ENCODE results near the gene ASB5. TPM values are rescaled to one million over a fixed set of nuclear protein-coding genes. Genes with fewer than 3 reads are reported as not detected.
"Not testable (repeated sequence)": the region's sequence is repeated elsewhere in the genome, so short reads cannot be mapped to it uniquely, and the experiment has no call there.

The ASB5 gene
- total RNA-seq, 1 donor from 2014 or later = 2.8 TPM

- intact Hi-C loops (cut with DNase I) = no loop called here
- DNase-seq = no peak
- ATAC-seq (ENCODE audit: poor library complexity) = no peak
Measured at GRCh38 chr4:176287546-176287945, 18.5 kb upstream of the ASB5 start.

- intact Hi-C loops (cut with DNase I) = no loop called here
- ATAC-seq (ENCODE audit: poor library complexity) (peak; percentile 64), DNase-seq (no peak)
Measured at GRCh38 chr4:176286728-176287127, 17.7 kb upstream of the ASB5 start.

- intact Hi-C loops (cut with DNase I) = loop anchor here (5.0 to 10.0 kb wide), 2 partner anchors 85 to 127 kb away; partner anchors contain the start of gene SPATA4
- ATAC-seq (ENCODE audit: poor library complexity) = not testable (repeated sequence)
Measured at GRCh38 chr4:176279560-176279959, 10.5 kb upstream of the ASB5 start.

DNA sequence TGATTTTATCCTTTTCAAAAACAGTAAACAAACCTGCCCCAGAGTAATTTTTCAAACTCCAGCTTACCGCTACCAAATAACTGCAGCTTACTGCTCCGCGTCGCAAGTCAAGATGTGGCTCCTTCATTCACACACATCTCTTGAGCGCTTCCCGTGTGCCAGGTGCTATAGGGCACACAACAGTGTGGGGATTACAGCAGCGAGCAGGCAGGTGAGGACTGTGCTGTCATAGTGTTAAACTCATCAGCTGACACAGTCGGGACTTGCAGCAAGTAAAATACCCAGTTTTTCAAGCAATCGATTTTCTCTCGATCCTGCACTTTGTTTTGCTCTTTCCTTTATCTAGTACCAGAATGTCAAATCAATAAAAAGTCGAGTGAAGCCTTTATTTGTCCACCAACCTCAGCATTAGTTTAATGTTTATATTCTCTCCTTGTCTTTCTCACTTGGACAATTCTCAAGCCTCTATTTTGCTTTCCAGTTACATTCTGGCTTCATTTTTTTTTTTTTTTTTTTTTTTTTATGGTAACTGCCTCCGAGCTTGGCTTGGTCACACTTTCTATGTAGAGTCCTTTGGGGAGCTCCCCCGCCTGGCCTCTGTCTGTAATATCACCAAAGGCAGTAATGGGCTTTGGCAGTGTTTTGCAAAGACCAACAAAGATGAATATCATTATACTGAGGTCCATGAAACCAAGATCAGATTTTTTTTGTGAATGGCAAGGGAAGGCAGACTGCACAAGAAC is 8.3 kb upstream of the ASB5 start:
- ATAC-seq (ENCODE audit: poor library complexity) (peak; percentile 91), DNase-seq (peak; percentile 52)
- intact Hi-C loops (cut with DNase I) = loop anchor here (5.0 to 10.0 kb wide), 2 partner anchors 83 to 125 kb away; partner anchors contain the start of gene SPATA4

More at GRCh38 chr4:176279560-176279959, 10.5 kb upstream of the ASB5 start:
- not testable (repeated sequence) for DNase-seq

DNA sequence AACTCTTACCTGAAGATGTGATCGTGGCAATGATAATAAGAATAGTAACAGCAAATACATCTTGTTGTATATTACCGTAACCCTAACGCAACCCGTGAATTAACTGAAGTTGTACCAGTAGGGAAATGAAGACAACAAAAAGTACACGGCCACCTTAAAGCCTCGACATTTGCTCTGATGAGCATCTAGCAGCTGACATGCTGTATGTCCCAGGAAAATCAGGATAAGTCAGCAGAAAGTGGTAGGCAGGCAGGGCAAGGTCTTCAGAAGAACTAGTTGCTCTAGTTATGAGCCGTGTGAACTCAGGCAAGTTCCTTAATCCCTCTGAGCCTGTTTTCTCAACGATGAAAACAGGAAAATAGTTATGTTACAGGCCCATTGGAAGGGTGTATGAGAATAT is 7.7 kb upstream of the ASB5 start:
- intact Hi-C loops (cut with DNase I) = loop anchor here (5.0 to 10.0 kb wide), 2 partner anchors 82 to 124 kb away; partner anchors contain the start of gene SPATA4
- DNase-seq (no peak), ATAC-seq (ENCODE audit: poor library complexity) (no peak)

DNA sequence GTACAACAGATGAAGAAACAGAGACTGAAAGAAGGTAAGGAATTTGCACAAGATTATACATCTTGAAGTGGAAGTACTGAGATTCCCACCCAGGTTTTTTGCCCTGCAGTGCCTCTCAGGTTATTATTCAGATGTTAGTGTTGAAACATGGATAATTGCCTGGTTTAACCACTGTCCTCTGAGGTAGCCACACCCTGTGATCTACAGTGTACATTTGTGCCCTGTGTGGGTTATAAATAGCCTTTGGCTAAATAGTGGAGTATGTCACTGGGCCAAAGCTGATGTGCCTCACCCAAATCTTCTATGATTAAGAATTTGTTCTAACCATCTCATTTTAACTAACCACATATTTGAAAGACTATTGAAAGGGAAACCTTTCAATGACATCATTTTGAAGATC is 5.4 kb upstream of the ASB5 start:
- intact Hi-C loops (cut with DNase I) = loop anchor here (10.0 kb wide), 1 partner anchor 80 kb away; the partner anchor contains the start of gene SPATA4
- peak; percentile 86 for ATAC-seq (ENCODE audit: poor library complexity)
- DNase-seq = no peak

- ATAC-seq (ENCODE audit: poor library complexity) = no peak
- intact Hi-C loops (cut with DNase I) = loop anchor here (10.0 kb wide), 1 partner anchor 79 kb away; the partner anchor contains the start of gene SPATA4
- no peak for DNase-seq
Measured at GRCh38 chr4:176273736-176274135, 4.7 kb upstream of the ASB5 start.

- ATAC-seq (ENCODE audit: poor library complexity) (no peak), DNase-seq (no peak)
- intact Hi-C loops (cut with DNase I) = loop anchor here (10.0 kb wide), 1 partner anchor 78 kb away; the partner anchor contains the start of gene SPATA4
Measured at GRCh38 chr4:176272799-176273198, 3.8 kb upstream of the ASB5 start.

GRCh38 chr4:176271749-176272148 is 2.7 kb upstream of the ASB5 start:
- ATAC-seq (ENCODE audit: poor library complexity) = no peak
- DNase-seq = no peak
- intact Hi-C loops (cut with DNase I) = loop anchor here (10.0 kb wide), 1 partner anchor 77 kb away; the partner anchor contains the start of gene SPATA4

GRCh38 chr4:176270669-176271068 is 1.6 kb upstream of the ASB5 start:
- no peak for ATAC-seq (ENCODE audit: poor library complexity)

DNA sequence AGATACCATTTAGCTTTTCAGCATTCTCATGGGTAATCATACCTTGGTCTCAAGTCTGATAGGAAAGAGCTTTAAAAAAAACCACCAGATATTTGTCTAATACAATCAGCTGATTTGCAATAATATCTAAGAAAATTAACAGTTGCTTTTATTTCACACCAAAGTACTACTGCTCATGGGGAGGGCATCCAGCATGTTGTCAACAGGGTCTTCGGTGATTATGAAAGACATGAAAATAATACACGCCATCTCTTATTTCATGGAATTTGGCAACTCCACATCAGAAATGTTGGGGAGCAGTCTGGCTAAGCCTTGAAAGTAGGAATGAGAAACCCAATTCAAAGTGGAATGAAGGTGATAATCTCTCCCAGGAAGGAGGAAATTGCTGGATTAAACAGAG is 3.0 kb downstream of the ASB5 start:
- no peak for DNase-seq
- ATAC-seq (ENCODE audit: poor library complexity) = no peak
- intact Hi-C loops (cut with DNase I) = no loop called here

More at GRCh38 chr4:176270669-176271068, 1.6 kb upstream of the ASB5 start:
- intact Hi-C loops (cut with DNase I) = loop anchor here (10.0 kb wide), 1 partner anchor 76 kb away; the partner anchor contains the start of gene SPATA4
- no peak for DNase-seq

- DNase-seq = no peak
- intact Hi-C loops (cut with DNase I) = no loop called here
- no peak for ATAC-seq (ENCODE audit: poor library complexity)
Measured at GRCh38 chr4:176262243-176262642, 6.8 kb downstream of the ASB5 start.

GRCh38 chr4:176261481-176261880 is 7.5 kb downstream of the ASB5 start:
- DNase-seq (no peak), ATAC-seq (ENCODE audit: poor library complexity) (no peak)
- intact Hi-C loops (cut with DNase I) = no loop called here

DNA sequence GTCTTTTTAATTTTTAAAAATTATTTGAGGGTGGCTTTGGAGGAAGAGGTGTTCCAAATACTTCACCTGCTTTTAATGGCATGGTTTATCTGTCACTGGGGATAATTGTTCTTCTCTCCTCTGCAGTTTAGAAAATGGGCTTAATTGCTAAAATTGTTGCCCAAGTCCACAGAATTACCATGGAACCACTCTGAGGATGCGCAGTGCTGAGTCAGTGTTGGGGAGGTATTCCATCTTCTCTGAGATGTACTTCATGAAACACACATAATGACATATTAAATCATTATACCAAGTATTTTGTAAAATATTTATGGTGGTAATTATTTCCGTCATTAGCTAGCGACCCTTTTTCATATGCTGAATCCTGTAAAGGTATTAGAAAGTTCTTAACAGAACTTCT is 8.0 kb downstream of the ASB5 start:
- ATAC-seq (ENCODE audit: poor library complexity) (no peak), DNase-seq (no peak)
- intact Hi-C loops (cut with DNase I) = no loop called here

GRCh38 chr4:176259330-176260090 is 9.5 kb downstream of the ASB5 start:
- intact Hi-C loops (cut with DNase I) = no loop called here
- DNase-seq (no peak), ATAC-seq (ENCODE audit: poor library complexity) (no peak)

DNA sequence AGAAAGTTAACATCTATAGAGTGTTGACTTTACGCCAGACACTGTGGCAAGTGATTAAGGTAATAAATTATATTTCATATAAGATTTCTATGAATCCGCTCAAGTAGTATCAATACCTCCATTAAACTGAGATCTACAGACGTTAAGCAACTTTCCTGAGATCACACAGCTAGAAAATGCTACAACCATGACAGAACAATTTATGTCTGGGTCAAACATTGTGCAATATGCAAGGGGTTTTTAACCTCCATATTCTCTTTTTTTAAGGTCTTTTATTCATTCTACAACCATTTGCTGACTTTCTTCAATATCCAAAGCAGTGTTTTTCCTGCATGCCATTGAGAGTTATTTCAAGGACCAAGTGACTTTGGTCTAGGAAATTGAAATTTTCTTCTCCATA is 10.9 kb downstream of the ASB5 start:
- ATAC-seq (ENCODE audit: poor library complexity) (no peak), DNase-seq (no peak)
- intact Hi-C loops (cut with DNase I) = no loop called here

GRCh38 chr4:176256921-176257320 is 12.1 kb downstream of the ASB5 start:
- DNase-seq = no peak
- intact Hi-C loops (cut with DNase I) = no loop called here
- ATAC-seq (ENCODE audit: poor library complexity) = no peak

GRCh38 chr4:176242764-176243347 is 26.2 kb downstream of the ASB5 start:
- ATAC-seq (ENCODE audit: poor library complexity) (no peak), DNase-seq (no peak)
- intact Hi-C loops (cut with DNase I) = no loop called here

DNA sequence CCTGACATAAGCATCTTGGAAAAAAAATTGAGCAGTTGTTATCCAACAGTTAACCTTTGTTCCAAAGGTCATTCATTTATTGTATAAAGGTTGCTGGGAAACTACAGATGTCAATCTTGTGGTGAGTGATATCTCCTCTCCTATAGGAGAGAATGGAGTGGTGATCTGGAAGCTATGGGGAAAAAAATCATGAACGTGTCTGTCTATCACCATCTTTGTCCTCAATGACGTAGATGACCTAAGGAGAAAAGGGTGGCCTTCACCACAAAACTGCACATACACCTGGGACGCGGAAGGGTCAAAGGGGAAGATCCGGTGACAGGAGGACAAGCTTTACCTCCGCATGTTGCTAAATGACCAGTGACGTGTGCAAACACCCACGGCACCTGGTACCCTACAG is 27.3 kb downstream of the ASB5 start:
- ATAC-seq (ENCODE audit: poor library complexity) = no peak
- intact Hi-C loops (cut with DNase I) = no loop called here
- no peak for DNase-seq
